GM06990 (cell line): ENCODE results near the gene SLC19A3.
"Not testable (repeated sequence)": the region's sequence is repeated elsewhere in the genome, so short reads cannot be mapped to it uniquely, and the experiment has no call there.

Experiments
- DNase-seq: peaks from one replicate; pipeline ENCODE4 v3.0.0-alpha.2; 2011; ENCODE audit not compliant: insufficient read length; ENCODE audit errors: extremely low read depth
- H3K27me3 ChIP-seq: replicated peaks from 2 replicates; pipeline ENCODE4 v1.6.0; 2011; ENCODE audit warnings: low read length; ENCODE audit not compliant: control insufficient read depth, insufficient read depth
- H3K36me3 ChIP-seq: 2 replicates; pipeline ENCODE4 v1.5.1; 2011; ENCODE audit warnings: low read length; ENCODE audit not compliant: control insufficient read depth, insufficient read depth
- H3K4me3 ChIP-seq: replicated peaks from 2 replicates; pipeline ENCODE4 v1.5.1; 2011; ENCODE audit warnings: low read depth, mild to moderate bottlenecking, control low read depth, low read length
- TF ChIP-seq, protein P1 (sequence below): IDR thresholded peaks from 2 replicates; pipeline ENCODE4 v1.5.1; 2011; ENCODE audit warnings: low read length, control low read depth, mild to moderate bottlenecking, inconsistent platforms; ENCODE audit not compliant: insufficient read depth, poor library complexity, severe bottlenecking

Gene SLC19A3

DNA sequence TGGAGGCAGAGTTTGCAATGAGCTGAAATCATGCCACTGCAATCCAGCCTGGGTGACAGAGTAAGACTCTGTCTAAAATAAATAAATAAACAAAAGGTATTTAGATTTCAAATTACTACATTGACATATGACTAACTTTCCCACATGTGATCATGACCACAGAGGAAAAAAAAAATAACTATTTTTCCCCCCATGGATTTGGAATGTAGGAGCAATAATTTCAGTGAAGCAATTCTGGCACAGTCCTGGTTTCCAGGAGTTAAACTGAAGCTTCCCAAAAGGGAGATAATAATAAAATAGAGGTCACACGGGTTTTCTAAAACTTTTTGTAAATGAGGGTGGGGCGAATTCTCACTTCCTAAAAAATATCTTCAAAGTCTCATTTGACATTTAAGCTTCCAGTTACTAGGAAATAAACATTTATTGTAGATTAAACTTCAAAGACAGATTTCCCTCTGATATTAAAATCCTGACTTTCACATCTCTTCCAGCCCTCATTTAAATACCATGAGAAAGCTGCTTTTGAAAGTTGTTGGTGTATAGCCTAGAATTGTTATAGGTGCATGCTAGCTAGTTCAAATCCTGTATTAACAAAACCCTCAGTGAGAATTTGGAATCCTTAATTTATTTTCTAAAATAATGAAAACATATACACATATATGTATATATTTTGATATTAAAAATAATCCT is 20.7 kb downstream of the SLC19A3 start:
- Histone ChIP-seq H3K4me3 (no peak overlapping the region), H3K27me3 (no peaks in the 10 kb centered on the region), H3K36me3 (no peaks in the 10 kb centered on the region)
- TF ChIP-seq, protein P1, sequence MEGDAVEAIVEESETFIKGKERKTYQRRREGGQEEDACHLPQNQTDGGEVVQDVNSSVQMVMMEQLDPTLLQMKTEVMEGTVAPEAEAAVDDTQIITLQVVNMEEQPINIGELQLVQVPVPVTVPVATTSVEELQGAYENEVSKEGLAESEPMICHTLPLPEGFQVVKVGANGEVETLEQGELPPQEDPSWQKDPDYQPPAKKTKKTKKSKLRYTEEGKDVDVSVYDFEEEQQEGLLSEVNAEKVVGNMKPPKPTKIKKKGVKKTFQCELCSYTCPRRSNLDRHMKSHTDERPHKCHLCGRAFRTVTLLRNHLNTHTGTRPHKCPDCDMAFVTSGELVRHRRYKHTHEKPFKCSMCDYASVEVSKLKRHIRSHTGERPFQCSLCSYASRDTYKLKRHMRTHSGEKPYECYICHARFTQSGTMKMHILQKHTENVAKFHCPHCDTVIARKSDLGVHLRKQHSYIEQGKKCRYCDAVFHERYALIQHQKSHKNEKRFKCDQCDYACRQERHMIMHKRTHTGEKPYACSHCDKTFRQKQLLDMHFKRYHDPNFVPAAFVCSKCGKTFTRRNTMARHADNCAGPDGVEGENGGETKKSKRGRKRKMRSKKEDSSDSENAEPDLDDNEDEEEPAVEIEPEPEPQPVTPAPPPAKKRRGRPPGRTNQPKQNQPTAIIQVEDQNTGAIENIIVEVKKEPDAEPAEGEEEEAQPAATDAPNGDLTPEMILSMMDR: no peak
- DNase-seq: no peak

DNA sequence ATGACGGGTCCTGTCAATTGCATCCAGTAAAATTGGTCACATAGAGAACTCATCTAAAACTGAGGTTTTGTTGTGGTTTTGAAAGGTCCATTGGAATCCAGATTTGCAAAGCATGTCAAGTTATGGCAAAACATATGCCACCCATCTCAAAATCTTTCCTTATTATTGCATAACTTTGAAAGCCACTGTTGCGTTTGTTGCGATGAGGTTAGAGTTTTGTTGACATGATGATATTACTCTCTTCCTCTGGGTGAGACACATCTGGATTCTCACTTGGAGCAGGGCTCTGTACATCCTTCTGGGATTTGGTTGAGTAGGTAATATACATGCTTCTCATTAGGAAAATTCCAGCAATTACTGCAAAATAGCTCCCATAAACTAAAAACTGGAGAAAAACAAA is 30.6 kb downstream of the SLC19A3 start:
- no peak for DNase-seq
- H3K4me3 ChIP-seq: no peak overlapping the region
- TF ChIP-seq, protein P1: no peak

DNA sequence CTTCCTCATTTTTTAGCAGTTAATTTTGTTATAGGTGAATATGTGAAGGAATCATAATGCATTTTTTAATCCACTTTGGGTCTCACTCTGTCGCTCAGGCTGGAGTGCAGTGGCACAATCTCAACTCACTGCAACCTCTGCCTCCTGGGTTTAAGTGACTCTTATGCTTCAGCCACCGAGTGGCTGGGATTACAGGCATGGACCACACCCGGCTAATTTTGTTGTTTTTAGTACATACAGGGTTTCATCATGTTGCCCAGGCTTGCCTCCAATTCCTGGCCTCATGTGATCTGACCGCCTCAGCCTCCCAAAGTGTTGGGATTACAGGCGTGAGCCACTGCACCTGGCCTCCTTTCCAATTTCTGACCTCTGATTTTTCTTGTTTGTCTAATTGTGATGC is 33.6 kb downstream of the SLC19A3 start:
- TF ChIP-seq, protein P1: no peak
- Histone ChIP-seq H3K4me3 (no peak overlapping the region), H3K27me3 (no peaks in the 10 kb centered on the region; the same call in 1 of the 2 replicates), H3K36me3 (no peaks in the 10 kb centered on the region)
- DNase-seq: no peak

More for the DNA sequence above, 30.6 kb downstream of the SLC19A3 start:
- Histone ChIP-seq H3K36me3 (no peaks in the 10 kb centered on the region), H3K27me3 (no peaks in the 10 kb centered on the region; the same call in 1 of the 2 replicates)

DNA sequence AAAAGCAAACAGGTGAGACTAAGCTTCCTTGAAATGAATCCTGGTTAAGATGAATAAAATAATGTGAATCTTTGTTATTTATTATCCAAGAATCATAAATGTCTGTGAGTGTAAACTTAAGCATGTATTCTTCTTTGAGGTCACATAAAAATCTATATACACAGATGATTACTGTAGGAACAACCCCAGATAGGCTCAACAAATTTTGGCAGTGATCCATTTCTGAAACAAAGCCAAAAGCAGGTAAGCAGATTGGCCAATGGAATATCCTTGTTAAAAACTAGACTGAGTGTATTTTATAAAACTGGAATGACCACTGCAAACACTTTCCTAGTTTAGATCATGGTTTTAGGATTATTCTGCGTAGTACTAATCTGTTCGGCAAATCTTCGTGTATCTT is 39.9 kb downstream of the SLC19A3 start:
- H3K36me3 ChIP-seq: no peaks in the 10 kb centered on the region
- no peak overlapping the region for H3K4me3 ChIP-seq
- DNase-seq: no peak
- no peaks in the 10 kb centered on the region for H3K27me3 ChIP-seq
- TF ChIP-seq, protein P1: no peak

DNA sequence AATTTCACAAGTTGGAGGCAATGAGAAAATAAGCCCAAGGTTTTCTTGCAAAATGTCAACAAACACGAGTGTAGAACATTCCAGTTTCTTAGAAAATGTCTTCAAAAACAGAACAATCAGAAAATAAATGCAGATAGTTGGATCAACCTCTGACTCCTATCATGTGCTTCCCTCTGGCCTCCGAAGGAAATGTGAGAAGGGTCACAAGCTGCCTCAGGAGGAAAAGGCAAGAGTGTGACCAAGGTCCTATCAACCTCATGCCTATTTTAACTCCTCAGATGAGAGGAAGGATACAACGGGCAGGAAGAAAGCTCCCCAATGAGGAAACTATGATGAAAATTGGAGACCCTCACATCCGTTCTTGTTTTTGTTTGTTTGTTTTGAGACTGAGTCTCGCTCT is 43.3 kb downstream of the SLC19A3 start:
- TF ChIP-seq, protein P1: no peak
- no peak for DNase-seq
- Histone ChIP-seq H3K27me3 (no peaks in the 10 kb centered on the region), H3K4me3 (no peak overlapping the region), H3K36me3 (no peaks in the 10 kb centered on the region)

DNA sequence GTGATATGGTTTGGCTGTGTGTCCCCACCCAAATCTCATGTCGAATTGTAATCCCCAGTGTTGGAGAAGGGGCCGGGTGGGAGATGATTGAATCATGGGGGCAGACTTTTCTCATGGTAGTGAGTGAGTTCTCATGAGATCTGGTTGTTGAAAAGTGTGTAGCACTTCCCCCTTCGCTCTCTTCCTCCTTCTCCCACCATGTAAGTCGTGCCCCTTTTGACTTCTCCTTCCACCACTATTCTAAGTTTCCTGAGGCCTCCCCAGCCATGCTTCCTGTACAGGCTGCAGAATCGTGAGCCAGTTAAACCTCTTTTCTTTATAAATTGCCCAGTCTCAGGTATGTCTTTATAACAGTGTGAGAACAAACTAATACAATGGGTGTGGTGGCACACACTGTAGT is 44.2 kb downstream of the SLC19A3 start:
- H3K4me3 ChIP-seq, H3K36me3 ChIP-seq, DNase-seq, H3K27me3 ChIP-seq: not testable (repeated sequence)
